HL-60/S4 treated with retinoic acid at 250 ng/mL for 4 days and 3 days (cell line): Measurements from ENCODE around the gene HNF4A.

Experiments used
- in situ Hi-C: fragments of 300-500 bp; cut with MboI; formaldehyde crosslinking; loops from 2 replicates; pipeline ENCODE4 v1.7.0; 2022; ENCODE audit warnings: low sequenced_read_pairs

The HNF4A gene

DNA sequence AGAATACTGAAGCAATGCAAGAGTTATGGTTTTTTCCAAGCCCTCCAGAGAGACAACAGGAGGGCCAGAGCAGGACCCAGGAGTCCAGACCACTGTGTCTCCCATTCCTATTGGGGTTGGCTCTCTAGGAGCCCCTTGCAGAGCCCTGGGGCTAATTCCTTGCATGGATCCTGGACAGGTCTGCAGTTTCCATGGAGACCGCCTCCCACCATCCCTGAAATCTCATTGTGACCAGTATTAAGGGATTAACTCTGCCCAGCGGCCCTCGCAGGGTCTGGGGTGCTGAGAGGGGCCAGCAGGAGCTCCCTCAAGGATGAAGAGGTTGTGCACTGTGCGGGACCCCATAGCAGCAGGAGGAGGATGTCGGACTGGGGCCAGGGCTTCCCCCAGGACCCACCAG lies 34.8 kb downstream of the HNF4A start:
- in situ Hi-C loops: no loop called here

DNA sequence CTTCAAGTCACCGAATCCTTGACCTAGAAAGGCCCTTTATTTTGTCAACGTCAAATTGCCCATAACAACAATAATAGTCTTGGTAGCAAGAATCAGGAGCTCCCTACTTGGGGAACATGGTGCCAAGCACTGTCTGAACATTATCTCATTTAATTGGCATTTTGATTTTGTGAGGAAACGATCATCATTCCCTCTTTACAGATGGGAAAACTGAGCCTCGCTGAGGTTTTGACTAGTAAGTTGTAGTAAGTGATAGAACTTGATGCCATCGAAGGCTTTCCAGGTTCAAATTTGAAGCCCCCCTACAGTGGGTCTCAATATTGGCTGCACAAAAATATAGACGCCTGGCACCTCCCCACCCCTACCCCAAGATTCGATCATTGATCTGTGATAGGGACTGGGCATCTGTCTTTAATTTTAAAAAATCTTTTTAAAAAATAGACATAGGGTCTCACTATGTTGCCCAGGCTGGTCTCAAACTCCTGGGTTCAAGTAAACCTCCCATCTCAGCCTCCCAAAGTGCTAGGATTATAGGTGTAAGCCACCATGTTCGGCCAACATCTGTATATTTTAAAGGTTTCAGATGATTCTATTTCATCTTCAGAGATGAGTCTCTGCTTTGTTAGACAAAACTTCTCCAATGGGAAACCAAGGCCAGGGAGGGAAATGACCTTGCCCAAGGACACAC lies 36.7 kb downstream of the HNF4A start:
- in situ Hi-C loops: no loop called here

DNA sequence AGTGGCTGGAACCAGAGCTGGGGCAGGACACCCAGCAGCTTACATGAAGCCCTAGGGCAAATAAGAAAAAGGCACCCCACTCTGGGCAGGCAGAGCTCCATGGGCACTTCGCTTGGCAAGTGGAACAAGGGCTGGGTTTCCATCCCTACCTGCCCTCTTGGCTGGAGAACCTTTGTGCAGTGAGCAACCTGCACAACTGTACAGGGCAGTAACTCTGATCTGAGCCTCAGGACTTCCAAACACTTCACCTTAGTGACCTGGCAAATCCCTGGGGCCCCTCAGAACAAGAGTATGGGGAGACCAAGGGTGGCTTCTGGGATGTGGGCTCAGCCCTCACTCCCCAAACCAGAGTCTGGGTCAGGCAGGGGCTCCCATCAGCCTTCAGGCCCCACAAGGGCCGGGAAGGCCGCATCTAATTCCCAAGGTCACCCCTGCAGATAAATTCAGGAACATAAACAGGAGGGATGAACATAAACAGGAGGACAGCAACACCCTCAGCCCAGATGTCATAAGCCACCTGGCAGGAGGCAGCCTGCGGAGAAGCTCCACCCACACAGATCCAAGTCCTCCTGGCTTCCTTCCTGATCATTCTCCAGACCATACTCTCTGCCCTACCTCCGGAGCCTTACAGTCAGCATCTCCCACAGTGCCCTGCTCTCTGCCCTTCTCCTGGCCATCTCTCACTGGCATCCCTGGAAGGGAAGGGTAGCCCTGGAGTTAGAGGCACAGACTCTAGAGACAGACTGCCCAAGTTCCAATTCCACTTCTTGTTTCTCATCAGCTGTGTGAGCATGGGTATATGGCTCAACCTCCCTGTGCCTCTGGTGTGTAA lies 37.5 kb downstream of the HNF4A start:
- in situ Hi-C loops: no loop called here

DNA sequence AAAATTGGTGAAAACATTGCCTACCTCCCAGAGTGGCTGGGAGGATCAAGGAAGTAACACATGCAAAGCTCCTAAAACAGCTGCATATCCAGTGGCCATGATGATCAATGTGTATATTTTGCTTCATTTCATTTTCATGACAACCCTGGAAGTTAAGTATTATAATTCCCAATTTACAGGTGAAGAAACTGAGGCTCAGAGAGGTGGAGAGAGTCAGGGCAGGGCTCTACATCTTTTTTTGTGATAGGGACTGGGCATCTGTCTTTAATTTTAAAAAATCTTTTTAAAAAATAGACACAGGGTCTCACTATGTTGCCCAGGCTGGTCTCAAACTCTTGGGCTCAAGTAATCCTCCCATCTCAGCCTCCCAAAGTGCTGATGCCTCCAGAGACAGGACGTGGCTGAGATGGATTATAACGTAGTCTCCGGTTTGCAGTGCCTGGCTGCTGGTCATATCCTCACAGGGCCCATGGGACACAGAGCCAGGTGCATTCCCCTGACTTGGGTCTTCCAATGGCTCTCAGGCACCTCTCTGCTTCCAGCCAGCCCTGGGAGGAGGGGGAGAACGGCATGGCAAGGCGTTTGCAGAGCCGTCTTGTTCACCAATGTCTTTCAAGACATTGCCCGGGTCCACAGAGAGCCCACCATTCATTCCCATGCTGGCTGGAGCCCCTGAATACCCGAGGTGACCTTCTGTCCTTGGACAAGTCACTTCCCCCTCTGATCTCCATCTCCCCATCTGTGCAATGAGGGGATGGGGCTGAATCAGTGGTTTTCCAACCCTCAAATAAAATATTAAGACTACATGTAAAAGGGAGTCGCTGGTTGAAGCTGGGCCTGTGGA lies 38.3 kb downstream of the HNF4A start:
- in situ Hi-C loops: no loop called here

DNA sequence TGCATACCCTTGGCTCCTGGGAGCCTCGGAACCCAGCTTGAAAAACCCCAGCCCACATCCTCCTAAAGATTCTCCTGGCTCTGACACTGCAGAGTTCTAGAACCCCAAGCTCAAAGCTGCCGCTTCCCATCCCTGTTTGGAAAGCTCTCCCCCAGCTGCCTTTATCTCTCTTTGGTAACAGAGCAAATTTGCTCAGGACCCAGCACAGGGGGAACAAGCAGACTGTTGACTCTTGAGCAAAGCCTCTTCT lies 38.9 kb downstream of the HNF4A start:
- in situ Hi-C loops: no loop called here

DNA sequence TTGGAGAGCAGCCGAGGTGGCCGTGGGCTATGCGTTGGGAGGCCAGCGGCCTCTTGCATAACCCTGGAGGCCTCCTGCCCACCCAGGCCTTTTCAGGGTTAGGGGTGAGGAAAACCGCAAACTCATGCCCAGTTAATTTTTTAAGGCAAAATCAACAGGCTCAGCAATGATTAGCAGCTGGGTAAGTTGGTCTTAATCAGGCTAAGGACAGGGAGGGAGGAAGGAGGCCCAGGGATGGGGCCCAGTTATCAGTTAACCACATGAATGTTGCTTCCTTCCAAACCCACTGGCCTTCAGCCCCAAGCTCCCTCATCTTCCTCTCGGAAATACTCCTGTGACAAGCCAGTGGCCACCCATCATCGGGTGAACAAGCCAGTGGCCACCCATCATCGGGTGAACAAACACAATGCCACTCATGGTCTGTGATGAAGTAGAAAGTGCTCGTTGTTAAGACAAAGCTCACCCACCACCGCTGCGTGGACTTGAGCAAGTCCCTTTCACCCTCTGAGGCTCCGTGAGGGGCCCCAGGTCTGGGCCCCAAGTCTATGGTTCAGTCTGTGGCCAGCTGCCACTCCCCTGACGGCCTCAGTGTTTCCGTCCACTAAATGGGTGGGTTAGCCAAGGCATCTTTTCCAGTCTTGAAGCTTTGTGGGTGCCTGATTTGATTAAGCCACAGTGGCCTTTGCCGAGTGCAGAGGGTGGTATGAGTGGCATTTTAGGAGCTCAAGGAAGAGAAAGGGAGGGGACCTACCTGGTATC lies 39.4 kb downstream of the HNF4A start:
- in situ Hi-C loops: no loop called here

DNA sequence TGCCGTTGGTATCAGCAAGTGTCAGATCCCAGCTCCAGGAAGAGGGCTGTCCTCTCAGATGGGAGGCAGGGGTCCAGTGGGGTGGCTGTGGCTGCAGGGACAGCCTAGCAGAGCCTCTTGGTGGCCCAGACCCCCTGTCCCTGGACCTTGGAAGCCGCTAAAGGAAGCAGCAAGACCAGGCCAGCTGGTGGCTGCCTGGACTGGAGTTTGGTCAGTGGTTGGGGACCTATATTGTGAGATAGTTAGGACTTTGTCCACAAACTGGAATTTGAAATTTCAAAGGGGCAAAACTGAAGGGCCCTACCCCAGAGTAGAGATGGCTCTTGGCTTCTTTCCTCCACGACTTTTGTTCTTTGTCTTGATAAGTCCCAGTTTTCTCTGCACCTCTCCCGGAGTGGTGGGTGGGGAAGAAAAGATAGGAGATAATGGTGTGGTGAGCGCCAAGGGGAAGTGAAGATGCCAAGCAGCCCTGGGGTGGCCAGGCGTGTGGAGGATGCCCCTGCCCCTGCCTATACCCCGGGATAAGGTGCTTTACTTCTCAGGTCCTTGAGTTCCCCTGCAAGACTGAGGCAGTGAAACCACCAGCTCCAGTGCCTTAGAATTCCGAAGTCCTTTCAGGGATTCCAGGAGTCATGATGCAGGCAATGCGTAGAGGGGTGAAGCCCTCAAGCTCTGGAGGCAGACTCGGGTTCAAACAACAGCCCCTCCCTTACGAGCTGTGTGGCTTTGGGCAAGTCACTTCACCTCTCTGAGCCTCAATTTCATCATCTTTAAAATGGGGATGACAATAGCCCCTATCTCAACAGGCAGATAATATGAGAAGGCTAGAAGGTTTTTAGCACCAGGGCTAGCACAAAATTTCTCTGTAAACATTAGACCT lies 40.2 kb downstream of the HNF4A start:
- in situ Hi-C loops: no loop called here

DNA sequence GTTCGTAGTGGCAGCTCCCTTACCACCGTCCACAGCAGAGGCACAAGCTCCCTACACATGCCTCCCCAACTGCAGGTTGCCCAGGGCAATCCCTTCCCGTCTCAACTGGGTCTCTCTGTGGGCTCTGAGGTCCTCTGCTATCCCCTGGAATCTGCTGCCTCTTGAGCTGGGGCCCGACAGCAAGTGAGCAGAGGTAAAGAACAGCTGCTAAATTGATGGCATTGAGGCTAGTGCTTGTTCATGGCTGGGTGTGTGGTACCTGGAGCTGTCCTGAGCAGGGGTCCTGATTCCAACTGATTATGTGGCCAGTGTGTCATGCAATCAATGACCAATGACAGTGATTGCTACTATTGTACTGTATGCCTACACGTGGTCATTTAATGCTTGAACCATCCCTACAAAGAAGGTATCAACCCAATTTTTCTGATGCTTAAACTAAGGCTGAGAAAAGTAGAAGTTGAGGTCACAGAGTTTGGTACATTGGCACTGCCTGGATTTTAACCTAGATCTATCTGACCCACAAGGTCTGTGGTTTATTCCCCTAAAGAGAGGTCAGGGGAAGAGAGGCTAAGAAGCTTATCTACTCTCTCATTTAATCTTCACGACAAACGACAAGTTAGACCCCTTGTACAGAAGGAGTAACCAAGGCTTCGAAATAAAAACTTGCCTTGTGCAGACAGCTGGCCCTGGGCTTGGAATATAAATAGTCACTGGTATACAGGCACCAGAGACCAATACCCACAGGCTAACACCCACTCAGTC lies 41.1 kb downstream of the HNF4A start:
- in situ Hi-C loops: no loop called here

DNA sequence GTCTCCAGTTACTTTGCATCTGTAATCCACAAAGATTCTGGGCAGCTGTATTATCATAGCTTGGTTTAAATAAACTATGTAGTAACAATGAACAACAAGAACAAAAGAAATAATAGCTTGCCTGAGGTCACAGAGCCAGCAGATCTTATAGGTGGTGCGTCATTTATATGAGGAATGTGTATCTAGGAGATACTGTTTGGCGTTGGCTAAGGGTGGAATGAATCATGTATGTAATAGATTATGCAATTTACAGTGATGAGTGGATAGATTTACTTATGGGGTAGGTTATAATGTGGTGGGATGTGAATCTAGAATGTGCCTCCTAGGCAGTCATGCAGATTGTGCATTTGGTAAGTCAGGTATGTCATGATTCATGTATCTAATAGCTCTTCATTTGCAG lies 42.8 kb downstream of the HNF4A start:
- in situ Hi-C loops: no loop called here

DNA sequence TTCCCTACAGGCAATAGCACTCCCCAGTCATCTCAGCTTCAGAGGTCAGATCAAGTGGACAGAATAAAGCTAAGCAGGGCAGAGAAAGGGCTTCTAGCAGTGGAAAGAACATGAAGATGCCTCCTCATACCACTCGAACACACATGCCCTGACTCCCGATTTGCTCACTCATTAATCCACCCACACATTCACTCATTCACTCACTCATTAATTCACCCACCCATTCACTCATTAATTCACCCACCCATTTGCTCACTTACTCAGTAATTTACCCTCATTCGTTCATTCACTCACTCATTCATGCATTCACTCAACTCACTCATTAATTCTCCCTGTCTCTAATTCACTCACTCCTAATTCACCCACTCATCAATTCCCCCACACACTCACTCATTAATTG lies 43.9 kb downstream of the HNF4A start:
- in situ Hi-C loops: no loop called here

DNA sequence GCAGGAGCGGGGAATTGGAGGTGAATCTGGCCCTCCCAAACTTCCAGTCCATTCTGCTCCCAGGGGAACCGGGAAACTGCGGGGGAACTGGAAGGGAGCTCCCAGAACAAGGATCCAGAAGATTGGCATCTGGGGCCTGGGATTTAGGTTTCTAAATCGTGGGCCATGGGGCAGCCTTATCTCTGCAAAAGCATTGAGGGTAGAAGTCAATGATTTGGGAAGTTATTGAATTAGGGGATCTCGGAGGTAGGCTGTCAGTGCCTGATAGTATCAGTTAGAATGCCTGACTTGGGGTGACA lies 45.1 kb downstream of the HNF4A start:
- in situ Hi-C loops: no loop called here

DNA sequence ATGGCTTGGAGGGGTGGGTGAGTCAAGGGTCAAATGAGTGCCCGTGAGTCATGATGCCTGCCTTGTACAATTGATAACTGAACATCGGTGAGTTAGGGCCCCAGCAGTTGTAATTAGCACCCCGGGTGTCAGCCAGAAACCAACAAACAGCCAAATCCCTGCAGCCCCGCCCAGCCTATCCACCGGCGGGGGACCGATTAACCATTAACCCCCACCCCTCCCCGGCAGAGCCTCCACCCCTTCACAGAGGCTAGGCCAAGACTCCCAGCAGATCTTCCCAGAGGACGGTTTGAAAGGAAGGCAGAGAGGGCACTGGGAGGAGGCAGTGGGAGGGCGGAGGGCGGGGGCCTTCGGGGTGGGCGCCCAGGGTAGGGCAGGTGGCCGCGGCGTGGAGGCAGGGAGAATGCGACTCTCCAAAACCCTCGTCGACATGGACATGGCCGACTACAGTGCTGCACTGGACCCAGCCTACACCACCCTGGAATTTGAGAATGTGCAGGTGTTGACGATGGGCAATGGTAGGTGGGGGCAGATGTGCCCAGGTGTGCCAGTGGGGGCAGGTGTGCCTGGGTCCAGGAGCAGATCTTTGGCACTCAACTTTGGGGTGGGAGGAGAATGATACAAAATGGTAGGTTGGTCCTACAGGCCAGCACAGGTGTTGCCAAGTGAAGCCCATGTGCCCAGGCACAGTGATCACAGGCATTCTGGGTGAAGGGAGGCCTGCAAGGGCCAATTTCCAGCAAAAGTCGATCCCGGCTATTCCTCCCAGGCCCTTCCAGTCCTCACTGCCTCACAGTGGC lies 45.7 kb downstream of the HNF4A start:
- in situ Hi-C loops: no loop called here

DNA sequence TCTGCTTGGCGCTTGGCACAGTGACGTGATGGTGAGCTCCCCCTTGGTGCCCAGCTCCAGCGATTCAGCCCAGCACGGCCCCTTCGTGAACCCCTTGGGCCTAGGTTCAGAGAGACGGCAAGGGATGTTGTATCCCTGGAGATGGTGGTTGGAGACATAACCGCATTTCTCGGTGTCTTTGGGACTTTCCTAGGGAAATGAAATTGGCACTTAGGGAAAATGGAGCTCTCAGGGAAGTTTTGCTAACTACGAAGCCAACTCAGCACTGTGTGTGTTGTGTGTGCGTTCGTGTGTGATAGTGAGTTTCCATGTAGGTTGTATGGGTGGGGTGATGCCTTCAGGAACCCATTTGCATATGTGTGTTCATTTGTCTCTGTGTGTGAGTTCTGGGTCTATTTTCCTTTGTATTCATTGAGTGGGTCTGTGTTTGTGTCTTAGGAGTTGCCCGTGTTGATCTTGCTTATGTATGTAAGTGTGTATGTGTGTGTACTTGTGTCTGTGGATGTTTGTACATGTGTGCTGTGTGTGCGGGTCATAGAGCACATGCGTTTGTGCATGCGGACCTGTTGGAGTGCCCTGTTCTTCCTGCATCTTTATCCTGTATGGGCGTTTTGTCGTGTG lies 46.4 kb downstream of the HNF4A start:
- in situ Hi-C loops: no loop called here

DNA sequence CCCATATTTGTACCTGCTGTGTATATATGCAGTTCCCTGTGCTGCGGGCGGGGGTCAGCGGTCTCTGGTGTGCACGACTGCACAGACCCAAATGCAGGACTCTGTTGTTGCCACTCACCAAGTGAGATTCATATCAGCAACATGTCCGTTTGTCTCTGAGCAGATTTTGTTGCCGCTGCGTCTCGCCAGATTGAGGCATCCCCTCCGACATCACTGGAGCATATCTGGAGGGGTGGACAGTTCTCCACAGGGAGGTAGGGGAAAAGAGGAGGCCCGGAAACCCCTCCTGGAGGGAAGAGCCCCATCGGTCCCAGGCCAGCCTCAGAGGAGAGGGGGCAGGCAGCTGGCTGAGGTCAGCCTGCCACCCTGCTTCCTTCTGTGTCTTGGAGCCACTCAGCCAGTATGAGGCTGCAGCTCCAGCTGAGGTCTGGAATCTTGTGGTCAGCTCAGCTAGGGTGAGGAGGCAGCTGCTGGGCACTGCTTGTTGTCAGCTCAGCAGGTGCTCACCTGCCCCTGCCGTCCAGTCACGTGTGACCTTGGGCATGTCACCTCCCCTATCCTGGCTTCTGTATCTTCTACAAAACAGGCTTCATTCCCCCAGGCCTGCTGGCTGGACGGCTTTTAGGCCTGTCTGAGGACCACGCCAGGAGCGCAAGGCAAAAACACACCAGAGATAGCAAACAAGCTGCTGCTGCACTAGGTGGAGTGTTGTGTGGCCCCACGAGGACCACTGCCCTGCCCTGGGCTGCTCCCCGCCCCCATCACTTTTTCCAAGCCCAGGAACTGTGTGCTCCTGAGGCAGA lies 47.1 kb downstream of the HNF4A start:
- in situ Hi-C loops: no loop called here

DNA sequence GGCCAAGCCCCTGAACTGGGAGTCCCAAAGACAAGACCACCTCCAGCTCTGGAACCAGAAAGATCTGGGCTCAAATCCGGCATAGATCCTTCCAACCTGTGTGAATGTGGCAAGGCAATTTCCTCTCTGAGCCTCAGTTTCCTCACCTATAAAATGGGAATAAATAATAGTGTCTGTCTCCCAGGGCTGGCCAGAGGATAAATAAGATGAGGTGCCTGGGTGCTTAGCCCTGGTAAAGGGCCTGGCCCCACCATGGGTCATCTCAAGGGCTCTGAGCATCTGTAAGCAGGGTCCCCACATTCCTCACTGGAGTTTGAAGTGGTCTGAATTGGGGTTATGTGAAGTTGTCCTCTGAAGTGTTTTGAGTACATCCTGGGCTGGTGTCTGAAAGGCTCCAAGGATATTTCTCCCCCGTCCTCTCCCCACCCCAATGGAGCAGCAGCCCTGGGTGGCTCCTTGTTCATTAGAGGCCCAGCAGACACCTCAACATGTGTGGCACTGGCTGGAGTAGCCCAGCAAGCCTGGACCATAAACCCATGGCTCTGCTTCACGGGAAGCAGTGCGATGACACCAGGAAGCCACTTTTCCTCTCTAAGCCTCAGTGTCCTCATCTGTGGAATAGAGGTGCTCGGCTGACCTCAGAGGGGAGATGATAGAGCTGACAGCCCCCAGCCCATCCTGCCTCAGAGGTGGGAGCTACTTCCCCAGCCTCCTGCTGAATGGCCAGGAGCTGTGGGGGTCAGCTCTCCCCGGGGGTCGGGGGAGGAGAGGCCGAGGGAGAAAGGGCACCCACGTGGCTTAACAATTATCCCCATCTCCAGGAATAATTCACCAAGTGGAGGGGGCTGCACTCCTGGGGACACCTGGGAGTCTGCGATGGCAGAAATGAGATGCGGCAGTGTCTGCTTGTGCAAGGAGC lies 48.0 kb downstream of the HNF4A start:
- in situ Hi-C loops: no loop called here
